Liver (tissue), 3 donors: ENCODE results near the gene CEMIP.

Source experiments
- EGR1 ChIP-seq, 2 donors: IDR thresholded peaks; 2 replicates each; pipeline ENCODE4 v1.6.1; 2016 to 2018; ENCODE audit warnings: antibody characterized with exemption in 2 of 2, low read depth in 2 of 2
- FOXA1 ChIP-seq: IDR thresholded peaks from 2 replicates; pipeline ENCODE4 v1.6.1; 2016; ENCODE audit warnings: antibody characterized with exemption
- FOXA2 ChIP-seq: IDR thresholded peaks from 2 replicates; pipeline ENCODE4 v1.6.1; 2016; ENCODE audit warnings: antibody characterized with exemption
- GABPA ChIP-seq, 2 donors: IDR thresholded peaks in 1 of 2; conservative IDR thresholded peaks in 1 of 2; 2 replicates each; pipeline ENCODE4 v1.6.1; 2016; ENCODE audit warnings: antibody characterized with exemption in 2 of 2, mild to moderate bottlenecking in 1 of 2, moderate library complexity in 1 of 2
- REST ChIP-seq: IDR thresholded peaks from 2 replicates; pipeline ENCODE4 v1.6.1; 2016; ENCODE audit warnings: antibody characterized with exemption, mild to moderate bottlenecking
- SP1 ChIP-seq: IDR thresholded peaks from 2 replicates; pipeline ENCODE4 v1.6.1; 2018; ENCODE audit warnings: antibody characterized with exemption, mild to moderate bottlenecking
- TAF1 ChIP-seq: conservative IDR thresholded peaks from 2 replicates; pipeline ENCODE4 v1.6.1; 2016; ENCODE audit warnings: antibody characterized with exemption, mild to moderate bottlenecking
- YY1 ChIP-seq: IDR thresholded peaks from 2 replicates; pipeline ENCODE4 v1.6.1; 2016; ENCODE audit warnings: antibody characterized with exemption, mild to moderate bottlenecking
- TF ChIP-seq, protein P1 (sequence below): fragments of 150-350 bp; IDR thresholded peaks from 2 replicates; pipeline ENCODE4 v1.5.1; 2017; ENCODE audit warnings: improper control_type of control experiment, low read depth, low read length; ENCODE audit not compliant: missing input control
- TF ChIP-seq, protein P2 (sequence below): IDR thresholded peaks from 2 replicates; pipeline ENCODE4 v1.6.1; 2016; ENCODE audit warnings: antibody characterized with exemption
- TF ChIP-seq, protein P3 (sequence below): IDR thresholded peaks from 2 replicates; pipeline ENCODE4 v1.6.1; 2016; ENCODE audit warnings: antibody characterized with exemption
- donor health status: healthy.
- donor health status: healthy.

GRCh38 chr15:80875568-80876347, 96.6 kb downstream of the CEMIP start:
- TF ChIP-seq, protein P1, sequence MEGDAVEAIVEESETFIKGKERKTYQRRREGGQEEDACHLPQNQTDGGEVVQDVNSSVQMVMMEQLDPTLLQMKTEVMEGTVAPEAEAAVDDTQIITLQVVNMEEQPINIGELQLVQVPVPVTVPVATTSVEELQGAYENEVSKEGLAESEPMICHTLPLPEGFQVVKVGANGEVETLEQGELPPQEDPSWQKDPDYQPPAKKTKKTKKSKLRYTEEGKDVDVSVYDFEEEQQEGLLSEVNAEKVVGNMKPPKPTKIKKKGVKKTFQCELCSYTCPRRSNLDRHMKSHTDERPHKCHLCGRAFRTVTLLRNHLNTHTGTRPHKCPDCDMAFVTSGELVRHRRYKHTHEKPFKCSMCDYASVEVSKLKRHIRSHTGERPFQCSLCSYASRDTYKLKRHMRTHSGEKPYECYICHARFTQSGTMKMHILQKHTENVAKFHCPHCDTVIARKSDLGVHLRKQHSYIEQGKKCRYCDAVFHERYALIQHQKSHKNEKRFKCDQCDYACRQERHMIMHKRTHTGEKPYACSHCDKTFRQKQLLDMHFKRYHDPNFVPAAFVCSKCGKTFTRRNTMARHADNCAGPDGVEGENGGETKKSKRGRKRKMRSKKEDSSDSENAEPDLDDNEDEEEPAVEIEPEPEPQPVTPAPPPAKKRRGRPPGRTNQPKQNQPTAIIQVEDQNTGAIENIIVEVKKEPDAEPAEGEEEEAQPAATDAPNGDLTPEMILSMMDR: no peak
- no peak for TF ChIP-seq FOXA2
- no peak for TF ChIP-seq GABPA (IDR thresholded peaks at IDR 0.05 in 1 of 2, conservative IDR thresholded peaks at IDR 0.05 in 1 of 2)
- no peak for TF ChIP-seq YY1
- TF ChIP-seq, protein P2, sequence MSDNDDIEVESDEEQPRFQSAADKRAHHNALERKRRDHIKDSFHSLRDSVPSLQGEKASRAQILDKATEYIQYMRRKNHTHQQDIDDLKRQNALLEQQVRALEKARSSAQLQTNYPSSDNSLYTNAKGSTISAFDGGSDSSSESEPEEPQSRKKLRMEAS: no peak
- TF ChIP-seq, protein P3, sequence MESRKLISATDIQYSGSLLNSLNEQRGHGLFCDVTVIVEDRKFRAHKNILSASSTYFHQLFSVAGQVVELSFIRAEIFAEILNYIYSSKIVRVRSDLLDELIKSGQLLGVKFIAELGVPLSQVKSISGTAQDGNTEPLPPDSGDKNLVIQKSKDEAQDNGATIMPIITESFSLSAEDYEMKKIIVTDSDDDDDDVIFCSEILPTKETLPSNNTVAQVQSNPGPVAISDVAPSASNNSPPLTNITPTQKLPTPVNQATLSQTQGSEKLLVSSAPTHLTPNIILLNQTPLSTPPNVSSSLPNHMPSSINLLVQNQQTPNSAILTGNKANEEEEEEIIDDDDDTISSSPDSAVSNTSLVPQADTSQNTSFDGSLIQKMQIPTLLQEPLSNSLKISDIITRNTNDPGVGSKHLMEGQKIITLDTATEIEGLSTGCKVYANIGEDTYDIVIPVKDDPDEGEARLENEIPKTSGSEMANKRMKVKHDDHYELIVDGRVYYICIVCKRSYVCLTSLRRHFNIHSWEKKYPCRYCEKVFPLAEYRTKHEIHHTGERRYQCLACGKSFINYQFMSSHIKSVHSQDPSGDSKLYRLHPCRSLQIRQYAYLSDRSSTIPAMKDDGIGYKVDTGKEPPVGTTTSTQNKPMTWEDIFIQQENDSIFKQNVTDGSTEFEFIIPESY: no peak
- no peak for TF ChIP-seq TAF1
- TF ChIP-seq REST: no peak
- no peak for TF ChIP-seq EGR1 (IDR thresholded peaks at IDR 0.05; ENCODE audit: low read depth in 2 of 2)
- TF ChIP-seq SP1: no peak
- no peak for TF ChIP-seq FOXA1
